Measurements from ENCODE around the gene ABCC4. TPM values are rescaled to one million over a fixed set of nuclear protein-coding genes. Genes with fewer than 3 reads are reported as not detected.

Gene ABCC4
- total and polyA plus RNA-seq, 2 of the 13 experiments (the other 11 are each of a cell fraction or from before 2014, with no cell fraction given) = 4.2 to 11.3 TPM

DNA sequence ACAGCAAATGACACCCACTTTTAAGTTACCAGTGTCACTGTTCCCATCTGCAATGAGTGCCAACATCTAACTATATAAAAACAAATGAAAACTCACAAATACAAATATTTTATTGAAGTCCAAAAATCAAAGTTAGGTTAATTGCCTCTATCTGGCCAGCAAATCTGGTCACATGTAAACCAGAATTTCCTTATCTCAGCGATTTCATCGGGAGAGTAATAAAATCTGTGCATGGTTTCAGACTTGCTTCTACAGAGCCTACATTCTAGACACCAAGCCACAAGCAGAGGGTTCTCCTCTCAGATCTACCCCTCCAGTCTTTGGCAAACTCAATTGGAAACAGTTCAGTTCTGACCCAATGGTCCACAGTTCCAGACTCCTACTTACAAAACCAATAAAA, 189.6 kb downstream of the ABCC4 start:
- Histone ChIP-seq H3K4me3 (replicated peaks in 1 of 3; ENCODE audit: insufficient read depth in 1 of 3, low read depth in 2 of 3, low read length in 3 of 3) (no peak overlapping the region), H4K20me1 (ENCODE audit: insufficient read depth, low read length) (no peaks in the 10 kb centered on the region), H3K9ac (ENCODE audit: insufficient read depth, low read depth, low read length) (no peak overlapping the region), H3K4me2 (ENCODE audit: low read depth, low read length) (no peak overlapping the region), H3K27me3 (ENCODE audit: control insufficient read depth in 1 of 2, insufficient read depth in 2 of 2, low read length in 2 of 2) (no peaks in the 10 kb centered on the region), H3K79me2 (ENCODE audit: insufficient read depth, low read length) (no peaks in the 10 kb centered on the region), H3K9me3 (ENCODE audit: low read length) (no peaks in the 10 kb centered on the region), H3K27ac (ENCODE audit: extremely low read length, insufficient read depth, low read length) (no peak overlapping the region), H2AFZ (ENCODE audit: low read length) (no peak overlapping the region), H3K4me1 (ENCODE audit: insufficient read depth, low read length) (no peaks in the 10 kb centered on the region), H3K36me3 (replicated peaks in 1 of 2; ENCODE audit: control insufficient read depth in 1 of 2, insufficient read depth in 2 of 2, low read length in 2 of 2) (no peaks in the 10 kb centered on the region)
- FAIRE-seq = no peak
- ChIA-PET CTCF (ENCODE audit: low intra/inter-chr PET ratio, low total read pairs) (no interaction called here), POLR2A (no interaction called here)
- DNase-seq (ENCODE audit: low spot score) = no peak
- ATAC-seq = no peak
- intact Hi-C loops (cut with micrococcal nuclease; ENCODE audit: unreplicated experiment) (no loop called here), in situ Hi-C loops (cut with HindIII; ENCODE audit: extremely low pct_ligation_motif_present, low pct_unique_long_range_greater_than_20kb) (no loop called here)
- 100% methylated on average over 2 of the region's 2 CpGs for WGBS (ENCODE audit: low lambda C conversion rate)
- no TSS peak for BruUV-seq (replicated peaks)
- TF ChIP-seq MAFK (conservative IDR thresholded peaks at IDR 0.05 in 1 of 2, IDR thresholded peaks at IDR 0.05 in 1 of 2; ENCODE audit: low read length in 2 of 2) (peak in 1 of 2 experiments; percentile 56; a peak in 2 of 4 replicates), XBP1 (CRISPR knock-in tag; IDR thresholded peaks at IDR 0.05) (no peak), MAFF (IDR thresholded peaks at IDR 0.05; ENCODE audit: low read depth, low read length) (peak; percentile 22; the same call in 1 of the 2 replicates)

DNA sequence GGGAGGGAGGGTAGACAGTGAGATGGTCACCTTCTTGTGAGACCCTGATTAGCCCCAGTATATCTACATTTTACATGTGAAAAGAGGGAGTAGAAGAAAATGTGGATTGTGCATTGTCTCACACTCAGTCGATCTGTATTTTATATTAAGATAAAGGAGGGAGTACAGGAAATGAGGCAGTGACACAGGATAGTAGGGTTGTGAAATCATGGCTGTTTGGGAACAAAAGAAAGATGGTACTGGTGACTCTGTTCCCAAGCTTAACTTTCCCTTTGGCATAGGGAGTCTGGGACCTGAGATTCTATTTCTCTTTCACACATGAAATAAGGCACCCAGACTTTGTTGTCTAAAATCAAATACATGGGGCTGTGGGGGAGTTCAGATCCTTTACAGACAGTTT, 194.7 kb downstream of the ABCC4 start:
- BruUV-seq (replicated peaks) = no TSS peak
- in situ Hi-C loops (cut with HindIII; ENCODE audit: extremely low pct_ligation_motif_present, low pct_unique_long_range_greater_than_20kb) = no loop called here
- no peak for ATAC-seq
- no peaks in the 10 kb centered on the region for H4K20me1 ChIP-seq (ENCODE audit: insufficient read depth, low read length)
- no peak overlapping the region for H3K4me3 ChIP-seq (replicated peaks in 1 of 3; ENCODE audit: insufficient read depth in 1 of 3, low read depth in 2 of 3, low read length in 3 of 3)
- ChIA-PET POLR2A (no interaction called here), CTCF (ENCODE audit: low intra/inter-chr PET ratio, low total read pairs) (no interaction called here)
- H3K27ac ChIP-seq (ENCODE audit: extremely low read length, insufficient read depth, low read length) = no peak overlapping the region
- intact Hi-C loops (cut with micrococcal nuclease; ENCODE audit: unreplicated experiment) = no loop called here
- H3K4me1 ChIP-seq (ENCODE audit: insufficient read depth, low read length) = no peaks in the 10 kb centered on the region
- H3K27me3 ChIP-seq (ENCODE audit: control insufficient read depth in 1 of 2, insufficient read depth in 2 of 2, low read length in 2 of 2) = no peaks in the 10 kb centered on the region
- H3K36me3 ChIP-seq (replicated peaks in 1 of 2; ENCODE audit: control insufficient read depth in 1 of 2, insufficient read depth in 2 of 2, low read length in 2 of 2) = no peaks in the 10 kb centered on the region
- H3K9ac ChIP-seq (ENCODE audit: insufficient read depth, low read depth, low read length) = no peak overlapping the region
- H2AFZ ChIP-seq (ENCODE audit: low read length) = no peak overlapping the region
- WGBS (ENCODE audit: low lambda C conversion rate) = 97% methylated on average over 1 of the region's 1 CpG
- H3K79me2 ChIP-seq (ENCODE audit: insufficient read depth, low read length) = no peaks in the 10 kb centered on the region
- H3K9me3 ChIP-seq (ENCODE audit: low read length) = no peaks in the 10 kb centered on the region
- no peak overlapping the region for H3K4me2 ChIP-seq (ENCODE audit: low read depth, low read length)
- no peak for DNase-seq (ENCODE audit: low spot score)
- no peak for FAIRE-seq
- TF ChIP-seq ZNF780A (CRISPR knock-in tag; IDR thresholded peaks at IDR 0.05) (no peak), NR2F6 (IDR thresholded peaks at IDR 0.05) (no peak), NR2F6 (CRISPR knock-in tag; IDR thresholded peaks at IDR 0.05) (no peak), ZNF607 (CRISPR knock-in tag; IDR thresholded peaks at IDR 0.05; ENCODE audit: borderline replicate concordance) (no peak), ONECUT2 (CRISPR knock-in tag; IDR thresholded peaks at IDR 0.05) (no peak), ZNF451 (CRISPR knock-in tag; IDR thresholded peaks at IDR 0.05) (no peak), HDAC1 (CRISPR knock-in tag; IDR thresholded peaks at IDR 0.05) (no peak), PCBP1 (IDR thresholded peaks at IDR 0.05; ENCODE audit: borderline replicate concordance, low read depth, low read length) (no peak), HIVEP1 (CRISPR knock-in tag; IDR thresholded peaks at IDR 0.05) (no peak), CBFB (CRISPR knock-in tag; IDR thresholded peaks at IDR 0.05) (no peak), ZNF484 (CRISPR knock-in tag; IDR thresholded peaks at IDR 0.05; ENCODE audit: borderline replicate concordance, low read depth) (no peak), ZNF761 (CRISPR knock-in tag; conservative IDR thresholded peaks at IDR 0.05) (no peak), ZNF839 (CRISPR knock-in tag; IDR thresholded peaks at IDR 0.05; ENCODE audit: borderline replicate concordance) (no peak)
- TF ChIP-seq, protein P1, sequence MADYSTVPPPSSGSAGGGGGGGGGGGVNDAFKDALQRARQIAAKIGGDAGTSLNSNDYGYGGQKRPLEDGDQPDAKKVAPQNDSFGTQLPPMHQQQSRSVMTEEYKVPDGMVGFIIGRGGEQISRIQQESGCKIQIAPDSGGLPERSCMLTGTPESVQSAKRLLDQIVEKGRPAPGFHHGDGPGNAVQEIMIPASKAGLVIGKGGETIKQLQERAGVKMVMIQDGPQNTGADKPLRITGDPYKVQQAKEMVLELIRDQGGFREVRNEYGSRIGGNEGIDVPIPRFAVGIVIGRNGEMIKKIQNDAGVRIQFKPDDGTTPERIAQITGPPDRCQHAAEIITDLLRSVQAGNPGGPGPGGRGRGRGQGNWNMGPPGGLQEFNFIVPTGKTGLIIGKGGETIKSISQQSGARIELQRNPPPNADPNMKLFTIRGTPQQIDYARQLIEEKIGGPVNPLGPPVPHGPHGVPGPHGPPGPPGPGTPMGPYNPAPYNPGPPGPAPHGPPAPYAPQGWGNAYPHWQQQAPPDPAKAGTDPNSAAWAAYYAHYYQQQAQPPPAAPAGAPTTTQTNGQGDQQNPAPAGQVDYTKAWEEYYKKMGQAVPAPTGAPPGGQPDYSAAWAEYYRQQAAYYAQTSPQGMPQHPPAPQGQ (CRISPR knock-in tag; IDR thresholded peaks at IDR 0.05; ENCODE audit: borderline replicate concordance) = no peak
- TF ChIP-seq, protein P2, sequence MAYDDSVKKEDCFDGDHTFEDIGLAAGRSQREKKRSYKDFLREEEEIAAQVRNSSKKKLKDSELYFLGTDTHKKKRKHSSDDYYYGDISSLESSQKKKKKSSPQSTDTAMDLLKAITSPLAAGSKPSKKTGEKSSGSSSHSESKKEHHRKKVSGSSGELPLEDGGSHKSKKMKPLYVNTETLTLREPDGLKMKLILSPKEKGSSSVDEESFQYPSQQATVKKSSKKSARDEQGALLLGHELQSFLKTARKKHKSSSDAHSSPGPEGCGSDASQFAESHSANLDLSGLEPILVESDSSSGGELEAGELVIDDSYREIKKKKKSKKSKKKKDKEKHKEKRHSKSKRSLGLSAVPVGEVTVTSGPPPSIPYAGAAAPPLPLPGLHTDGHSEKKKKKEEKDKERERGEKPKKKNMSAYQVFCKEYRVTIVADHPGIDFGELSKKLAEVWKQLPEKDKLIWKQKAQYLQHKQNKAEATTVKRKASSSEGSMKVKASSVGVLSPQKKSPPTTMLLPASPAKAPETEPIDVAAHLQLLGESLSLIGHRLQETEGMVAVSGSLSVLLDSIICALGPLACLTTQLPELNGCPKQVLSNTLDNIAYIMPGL (CRISPR knock-in tag; IDR thresholded peaks at IDR 0.05; ENCODE audit: borderline replicate concordance in 1 of 2, low read depth in 1 of 2) = no peak

Data from HepG2 (cell line).